ENCODE measurements around the gene MAP7D1. TPM values are rescaled to one million over a fixed set of nuclear protein-coding genes. Genes with fewer than 3 reads are reported as not detected.
A peak's percentile ranks its signal among the peaks of the same experiment; 100 is the strongest.

The MAP7D1 gene
- total and polyA plus RNA-seq, 2 of the 13 experiments (the other 11 are each of a cell fraction or from before 2014, with no cell fraction given) = 5.6 to 7.2 TPM

DNA sequence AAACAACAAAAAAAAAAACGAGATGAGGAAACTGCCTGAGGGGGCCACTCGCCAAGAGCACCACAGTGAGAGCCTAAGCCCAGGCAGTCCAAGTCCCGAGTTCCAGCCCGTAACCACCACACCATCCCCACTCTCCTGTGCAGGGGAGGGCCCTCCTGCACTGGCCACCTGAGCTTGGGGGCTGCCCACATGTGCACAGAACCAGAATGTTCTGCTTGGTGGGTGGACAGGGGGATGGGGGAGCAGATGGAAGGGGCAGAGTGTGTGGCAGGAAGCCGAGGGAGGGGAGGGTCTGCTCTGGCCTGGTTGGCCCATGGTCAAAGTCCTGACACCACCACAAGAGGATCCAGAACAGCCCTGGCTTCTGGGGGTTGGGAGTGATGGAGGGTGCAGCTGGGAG is 49.7 kb upstream of the MAP7D1 start (continued):
- TF ChIP-seq HIC2 (CRISPR knock-in tag; IDR thresholded peaks at IDR 0.05; ENCODE audit: low read depth) (0 out of 2 replicates have a peak, but pooled peaks have one; percentile 54), ZNF484 (CRISPR knock-in tag; IDR thresholded peaks at IDR 0.05; ENCODE audit: borderline replicate concordance, low read depth) (no peak), PITX1 (CRISPR knock-in tag; IDR thresholded peaks at IDR 0.05) (0 out of 2 replicates have a peak, but pooled peaks have one; percentile 31), ZBTB7B (CRISPR knock-in tag; IDR thresholded peaks at IDR 0.05) (0 out of 2 replicates have a peak, but pooled peaks have one; percentile 35), ZFX (CRISPR knock-in tag; IDR thresholded peaks at IDR 0.05; ENCODE audit: low read depth) (0 out of 2 replicates have a peak, but pooled peaks have one; percentile 40), TARDBP (CRISPR knock-in tag; IDR thresholded peaks at IDR 0.05) (peak; percentile 24; the same call in 1 of the 2 replicates), ZBTB2 (CRISPR knock-in tag; IDR thresholded peaks at IDR 0.05; ENCODE audit: low read depth) (no peak), LCORL (IDR thresholded peaks at IDR 0.05) (no peak), LCORL (CRISPR knock-in tag; IDR thresholded peaks at IDR 0.05) (0 out of 2 replicates have a peak, but pooled peaks have one; percentile 25), ZNF383 (CRISPR knock-in tag; IDR thresholded peaks at IDR 0.05; ENCODE audit: borderline replicate concordance) (no peak), ZNF160 (CRISPR knock-in tag; IDR thresholded peaks at IDR 0.05) (no peak), ZNF253 (CRISPR knock-in tag; IDR thresholded peaks at IDR 0.05; ENCODE audit: borderline replicate concordance) (no peak), MAX (IDR thresholded peaks at IDR 0.05) (peak; percentile 25; the same call in 1 of the 2 replicates)
- TF ChIP-seq, protein P1, sequence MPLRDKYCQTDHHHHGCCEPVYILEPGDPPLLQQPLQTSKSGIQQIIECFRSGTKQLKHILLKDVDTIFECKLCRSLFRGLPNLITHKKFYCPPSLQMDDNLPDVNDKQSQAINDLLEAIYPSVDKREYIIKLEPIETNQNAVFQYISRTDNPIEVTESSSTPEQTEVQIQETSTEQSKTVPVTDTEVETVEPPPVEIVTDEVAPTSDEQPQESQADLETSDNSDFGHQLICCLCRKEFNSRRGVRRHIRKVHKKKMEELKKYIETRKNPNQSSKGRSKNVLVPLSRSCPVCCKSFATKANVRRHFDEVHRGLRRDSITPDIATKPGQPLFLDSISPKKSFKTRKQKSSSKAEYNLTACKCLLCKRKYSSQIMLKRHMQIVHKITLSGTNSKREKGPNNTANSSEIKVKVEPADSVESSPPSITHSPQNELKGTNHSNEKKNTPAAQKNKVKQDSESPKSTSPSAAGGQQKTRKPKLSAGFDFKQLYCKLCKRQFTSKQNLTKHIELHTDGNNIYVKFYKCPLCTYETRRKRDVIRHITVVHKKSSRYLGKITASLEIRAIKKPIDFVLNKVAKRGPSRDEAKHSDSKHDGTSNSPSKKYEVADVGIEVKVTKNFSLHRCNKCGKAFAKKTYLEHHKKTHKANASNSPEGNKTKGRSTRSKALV (CRISPR knock-in tag; IDR thresholded peaks at IDR 0.05) = no peak
